ENCODE data around the gene TRPM2. TPM values are rescaled to one million over a fixed set of nuclear protein-coding genes. Genes with fewer than 3 reads are reported as not detected.
"Not testable (repeated sequence)": the region's sequence is repeated elsewhere in the genome, so short reads cannot be mapped to it uniquely, and the experiment has no call there.

Gene TRPM2
- polyA plus RNA-seq, 5 donors = 0.93 to 2.4 (median 1.6) TPM

- DNase-seq = no peak
Observed at GRCh38 chr21:44414291-44415072, 61.1 kb downstream of the TRPM2 start.

GRCh38 chr21:44415073-44416025 is 61.9 kb downstream of the TRPM2 start:
- DNase-seq = no peak

GRCh38 chr21:44416193-44416592 is 62.8 kb downstream of the TRPM2 start:
- no peak for DNase-seq

- not testable (repeated sequence) for DNase-seq
Observed at GRCh38 chr21:44417621-44418107, 64.2 kb downstream of the TRPM2 start.

GRCh38 chr21:44418108-44418875 is 64.9 kb downstream of the TRPM2 start:
- DNase-seq = no peak

GRCh38 chr21:44418876-44419230 is 65.4 kb downstream of the TRPM2 start:
- DNase-seq = no peak

GRCh38 chr21:44419679-44420078 is 66.3 kb downstream of the TRPM2 start:
- no peak for DNase-seq

- DNase-seq = no peak
Observed at GRCh38 chr21:44420416-44421205, 67.2 kb downstream of the TRPM2 start.

GRCh38 chr21:44421901-44422840 is 68.8 kb downstream of the TRPM2 start:
- no peak for DNase-seq

- DNase-seq = no peak
Observed at GRCh38 chr21:44423312-44423821, 69.9 kb downstream of the TRPM2 start.

GRCh38 chr21:44423941-44424607 is 70.7 kb downstream of the TRPM2 start:
- no peak for DNase-seq

GRCh38 chr21:44424608-44425306 is 71.3 kb downstream of the TRPM2 start:
- no peak for DNase-seq

- DNase-seq = no peak
Observed at GRCh38 chr21:44425307-44425894, 72.0 kb downstream of the TRPM2 start.

- no peak for DNase-seq
Observed at GRCh38 chr21:44425895-44426662, 72.7 kb downstream of the TRPM2 start.

- DNase-seq = no peak
Observed at GRCh38 chr21:44426663-44427191, 73.3 kb downstream of the TRPM2 start.

GRCh38 chr21:44427241-44428120 is 74.1 kb downstream of the TRPM2 start:
- no peak for DNase-seq
